Nucleus accumbens (tissue), 56 donors: Measurements from ENCODE around the gene C1QTNF6.
"Not testable (repeated sequence)": the region's sequence is repeated elsewhere in the genome, so short reads cannot be mapped to it uniquely, and the experiment has no call there.

Source experiments
- DNase-seq, 56 donors: peaks; one replicate each; lab custom pipeline; 2025; lab: John Stamatoyannopoulos, UW

C1QTNF6 gene

GRCh38 chr22:37179622-37180420 lies 8.2 kb downstream of the C1QTNF6 start:
- no peak for DNase-seq

GRCh38 chr22:37179126-37179470 lies 8.9 kb downstream of the C1QTNF6 start:
- no peak for DNase-seq

DNA sequence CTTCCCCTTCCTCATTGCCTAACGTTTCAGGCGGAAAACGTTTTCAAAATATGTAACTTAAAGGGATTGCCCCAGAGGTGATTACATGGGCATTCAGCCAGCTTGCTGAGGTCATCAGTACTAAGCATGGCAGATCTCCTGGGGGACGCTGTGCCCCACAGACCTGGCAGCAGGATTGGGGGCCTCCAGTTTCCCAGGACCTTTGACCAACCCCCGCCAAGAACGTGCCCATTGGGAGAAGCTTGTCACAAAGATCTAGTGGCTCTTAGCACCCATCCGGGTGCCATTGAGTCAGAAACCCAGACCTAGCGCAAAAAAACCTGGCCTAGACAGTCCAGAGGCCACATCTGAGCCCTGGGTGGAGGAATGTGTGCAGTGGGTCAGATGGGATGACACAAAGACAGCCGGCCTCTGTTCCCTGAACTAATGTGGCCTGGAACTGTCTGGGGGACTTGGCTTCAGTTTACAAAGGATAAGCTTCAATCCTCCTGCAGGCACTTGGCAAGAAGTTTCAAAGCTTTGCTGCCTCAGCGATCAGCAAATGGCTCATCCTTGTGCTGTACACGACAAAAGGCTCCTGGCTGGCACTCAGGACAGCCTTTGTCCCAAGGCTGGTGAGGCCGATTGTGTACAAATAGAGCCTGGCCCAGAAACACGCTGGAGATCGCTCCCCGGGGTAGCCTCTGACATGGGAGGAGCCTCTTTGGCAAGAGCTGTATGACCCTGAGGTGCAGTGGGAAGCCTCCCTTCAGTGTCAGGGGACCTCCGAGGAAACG lies 9.5 kb downstream of the C1QTNF6 start:
- DNase-seq, result peak in 2 of 56 donors; percentile 15 to 30

DNA sequence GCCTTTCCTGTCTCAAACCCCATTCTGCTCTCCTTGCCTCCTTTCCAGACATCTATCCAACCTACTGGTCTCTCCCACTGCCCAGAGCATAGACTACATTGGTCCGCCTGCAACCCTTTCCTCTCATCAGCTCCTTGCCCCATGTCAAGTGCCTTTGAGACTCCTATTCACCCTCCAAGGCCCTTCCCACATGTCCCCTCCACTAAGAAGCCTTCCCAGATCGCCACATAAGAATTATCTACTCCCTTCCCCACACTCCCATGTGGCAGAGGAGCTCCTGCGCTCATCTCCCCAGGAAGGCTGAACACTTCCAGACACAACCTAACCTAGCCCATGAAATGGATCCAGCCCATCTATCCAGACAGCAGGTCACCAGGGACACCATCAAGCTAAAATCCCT lies 10.3 kb downstream of the C1QTNF6 start:
- DNase-seq, result no peak

DNA sequence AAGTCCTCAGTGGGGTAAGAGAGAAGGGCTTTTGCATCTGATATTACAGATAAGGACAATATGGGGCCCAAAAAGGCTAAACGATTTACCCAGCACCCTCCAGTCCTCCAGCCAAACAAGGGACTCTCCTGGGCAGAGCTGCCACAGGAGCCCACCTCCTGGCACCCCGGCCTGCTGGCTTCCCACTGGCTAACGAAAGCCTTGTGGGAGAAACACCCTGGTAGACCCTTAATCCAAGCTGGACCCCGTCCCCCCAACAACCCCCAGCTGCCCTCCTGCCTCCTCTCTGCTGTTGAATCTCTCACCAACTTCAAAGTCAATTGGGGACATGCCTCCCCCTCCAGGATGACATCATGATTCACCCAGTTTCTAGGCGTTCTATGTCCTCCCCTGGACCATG lies 10.8 kb downstream of the C1QTNF6 start:
- DNase-seq, result no peak

DNA sequence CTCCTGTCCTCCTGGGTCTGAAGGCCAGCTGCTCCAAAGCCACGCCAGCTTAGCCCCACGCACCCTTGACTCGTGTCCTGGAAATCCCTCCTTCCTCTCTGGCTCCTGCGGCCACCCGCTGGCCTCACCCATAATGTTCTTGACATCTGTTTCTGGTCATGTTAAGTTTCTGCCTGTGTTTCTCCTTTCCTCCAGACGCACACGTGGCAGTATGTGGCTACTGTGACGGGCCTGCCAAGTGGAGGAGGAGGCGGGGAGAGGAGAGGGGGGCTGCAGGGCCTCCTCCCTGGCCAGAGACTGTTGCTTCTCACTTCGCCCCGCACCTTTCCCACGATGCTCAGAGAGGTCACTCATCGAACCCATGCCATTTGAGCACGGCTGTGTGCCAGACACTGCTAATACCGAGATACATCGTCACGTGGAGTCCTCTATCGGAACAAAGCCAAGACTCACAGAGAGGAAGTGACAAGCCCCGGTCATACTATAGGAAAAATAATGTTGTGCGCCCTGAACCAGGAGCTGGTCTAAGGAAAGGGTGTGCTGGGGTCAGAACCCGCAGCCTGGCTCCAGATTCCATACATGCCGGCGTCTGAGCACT lies 11.5 kb downstream of the C1QTNF6 start:
- DNase-seq, result peak in 18 of 56 donors; percentile 6 to 46 (median 20)

GRCh38 chr22:37175414-37176281 lies 12.4 kb downstream of the C1QTNF6 start:
- no peak for DNase-seq

DNA sequence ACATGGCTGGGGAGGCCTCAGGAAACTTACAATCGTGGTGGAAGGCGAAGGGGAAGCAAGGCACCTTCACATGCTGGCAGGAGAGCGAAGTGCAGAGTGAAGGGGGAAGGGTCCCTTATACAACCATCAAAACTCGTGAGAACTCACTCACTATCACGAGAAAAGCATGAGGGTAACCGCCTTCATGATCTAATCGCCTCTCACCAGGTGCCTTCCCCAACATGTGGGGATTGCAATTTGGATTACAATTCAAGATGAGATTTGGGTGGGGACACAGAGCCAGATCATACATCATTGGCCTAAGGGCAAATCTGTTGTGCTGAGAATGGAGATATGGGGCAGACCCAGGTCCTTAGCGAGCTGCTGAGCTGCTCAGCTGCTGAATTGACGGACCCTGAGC lies 13.1 kb downstream of the C1QTNF6 start:
- DNase-seq, result no peak

- DNase-seq, result no peak
These were observed 14.3 kb downstream of the C1QTNF6 start for GRCh38 chr22:37173709-37174108.

- DNase-seq, result no peak
These were observed 15.5 kb downstream of the C1QTNF6 start for GRCh38 chr22:37172266-37173245.

DNA sequence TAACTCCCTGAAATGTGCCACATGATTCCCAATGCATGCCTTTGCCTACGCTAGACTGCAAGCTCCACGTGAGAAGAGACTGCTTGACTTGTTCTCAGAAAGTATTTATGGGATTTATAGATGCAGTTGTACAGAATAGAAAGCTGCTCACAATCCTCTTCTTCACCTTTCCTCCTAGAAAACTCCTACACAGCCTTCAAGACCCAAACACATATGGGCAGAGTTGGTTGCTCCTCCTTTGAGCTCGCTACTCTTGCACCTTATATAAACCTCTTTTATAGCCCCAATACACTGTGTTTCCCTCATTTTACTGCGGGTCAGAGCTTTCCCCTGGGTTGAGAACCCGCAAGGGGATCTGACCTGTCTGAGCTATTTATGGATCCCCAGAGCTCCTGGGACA lies 16.4 kb downstream of the C1QTNF6 start:
- no peak for DNase-seq

DNA sequence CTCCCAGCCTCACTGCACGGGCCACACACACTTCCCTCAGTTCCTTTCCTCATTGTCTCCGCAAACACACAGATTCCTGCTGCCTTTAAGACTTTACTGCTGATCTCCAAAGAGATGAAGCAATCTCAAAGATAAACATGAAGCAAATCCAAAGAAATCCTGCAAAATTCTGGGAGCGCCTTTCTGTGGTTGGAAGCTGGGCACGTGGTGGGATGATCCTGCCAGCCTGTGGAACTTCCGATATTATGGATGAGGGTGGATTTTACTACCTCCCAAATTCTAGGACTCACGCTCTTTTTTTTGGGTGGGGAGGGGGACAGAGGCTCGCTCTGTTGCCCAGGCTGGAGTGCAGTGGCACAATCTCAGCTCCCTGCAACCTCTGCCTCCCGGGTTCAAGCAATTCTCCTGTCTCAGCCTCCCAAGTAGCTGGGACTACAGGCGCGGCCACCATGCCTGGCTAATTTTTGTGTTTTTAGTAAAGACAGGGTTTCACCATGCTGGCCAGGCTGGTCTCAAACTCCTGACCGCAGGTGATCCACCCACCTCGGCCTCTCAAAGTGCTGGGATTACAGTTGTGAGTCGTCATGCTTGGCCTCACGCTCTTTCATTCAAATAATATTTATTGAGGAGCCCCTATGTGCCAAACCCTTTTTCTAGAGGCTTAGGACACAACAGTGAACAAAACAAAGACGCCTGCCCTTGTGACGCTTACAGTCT lies 17.2 kb downstream of the C1QTNF6 start:
- DNase-seq, result not testable (repeated sequence)

DNA sequence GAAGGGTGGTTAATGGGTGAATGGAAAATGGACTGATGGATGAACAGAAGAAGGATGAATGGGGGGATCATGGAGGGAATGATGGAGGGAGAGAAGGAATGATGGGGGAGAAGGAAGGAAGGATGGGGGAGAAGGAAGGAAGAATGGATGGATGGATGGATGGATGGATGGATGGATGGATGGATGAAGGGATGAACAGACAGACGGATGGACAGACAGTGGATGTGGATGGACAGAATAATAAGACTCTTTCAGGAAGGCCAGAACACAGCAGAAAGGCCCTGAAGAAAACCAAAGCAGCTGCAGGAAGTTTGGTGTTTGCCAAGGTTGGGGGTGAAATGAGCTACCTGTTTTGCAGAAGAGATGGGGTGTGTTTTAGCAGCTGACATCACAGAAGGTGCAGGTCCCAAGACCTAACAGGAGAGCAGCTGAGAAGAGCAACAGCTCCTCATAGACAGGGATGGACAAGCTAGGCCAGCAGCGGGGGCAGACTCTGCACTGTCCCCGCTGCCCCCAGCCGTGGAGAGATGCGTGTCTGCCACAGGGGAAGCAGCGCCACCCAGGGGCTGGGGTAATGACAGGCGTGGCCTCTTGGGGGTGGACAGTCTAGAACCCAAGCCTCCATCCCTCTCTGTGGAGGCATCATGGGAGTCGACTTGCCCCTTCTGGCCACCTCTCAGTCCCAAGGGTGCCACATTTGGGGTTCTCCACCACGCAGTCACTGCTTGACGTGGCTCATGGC lies 17.9 kb downstream of the C1QTNF6 start:
- no peak for DNase-seq

DNA sequence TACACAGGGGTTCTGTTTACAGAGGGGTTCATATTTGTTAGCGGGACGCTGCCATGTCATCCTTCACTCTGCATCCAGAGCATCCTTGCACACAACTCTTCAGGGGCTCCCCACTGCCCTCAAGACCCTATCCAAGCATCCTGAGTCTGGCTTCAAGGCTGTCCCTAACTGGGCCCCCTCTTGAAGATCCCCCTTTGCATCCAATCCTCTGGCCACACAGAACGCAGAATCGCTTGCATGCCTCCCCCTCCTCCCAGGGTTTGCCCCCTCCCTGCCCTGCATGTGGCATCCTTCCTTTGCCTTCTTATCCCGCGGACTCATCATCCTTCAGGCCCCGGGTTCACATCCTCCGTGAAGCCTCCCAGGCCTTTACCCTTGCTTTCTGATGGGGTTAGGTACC lies 18.6 kb downstream of the C1QTNF6 start:
- no peak for DNase-seq

DNA sequence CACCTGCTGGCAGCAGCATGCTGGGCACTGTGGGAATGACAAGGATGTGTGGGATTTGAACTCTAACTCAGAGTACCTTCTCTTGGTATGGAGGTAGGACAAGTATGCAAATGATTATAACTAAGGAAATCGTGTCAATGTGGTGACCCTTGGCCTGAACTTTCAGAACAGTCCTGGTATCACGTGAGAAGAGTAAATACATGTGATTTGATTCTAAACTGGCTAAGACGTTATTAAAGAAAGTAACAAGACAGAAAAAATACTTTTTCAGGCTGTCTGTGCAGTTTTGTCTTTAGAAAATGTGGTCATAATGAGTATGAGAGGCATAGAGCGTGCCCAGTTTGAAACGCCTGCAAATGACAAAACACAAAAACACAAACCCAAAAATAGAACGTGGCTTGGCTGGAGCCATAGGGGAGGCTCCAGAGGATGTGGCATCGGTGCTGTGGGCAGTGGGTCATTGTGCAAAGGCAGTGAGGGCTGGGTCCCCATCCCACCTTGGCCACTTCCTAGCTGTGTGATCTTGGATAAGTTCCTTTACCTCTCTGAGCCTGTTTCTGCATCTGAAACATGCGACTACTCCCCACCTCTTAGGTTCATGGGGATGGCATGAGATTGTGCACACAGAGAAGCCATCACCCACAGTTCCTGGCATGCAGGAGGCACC lies 19.9 kb downstream of the C1QTNF6 start:
- no peak for DNase-seq

DNA sequence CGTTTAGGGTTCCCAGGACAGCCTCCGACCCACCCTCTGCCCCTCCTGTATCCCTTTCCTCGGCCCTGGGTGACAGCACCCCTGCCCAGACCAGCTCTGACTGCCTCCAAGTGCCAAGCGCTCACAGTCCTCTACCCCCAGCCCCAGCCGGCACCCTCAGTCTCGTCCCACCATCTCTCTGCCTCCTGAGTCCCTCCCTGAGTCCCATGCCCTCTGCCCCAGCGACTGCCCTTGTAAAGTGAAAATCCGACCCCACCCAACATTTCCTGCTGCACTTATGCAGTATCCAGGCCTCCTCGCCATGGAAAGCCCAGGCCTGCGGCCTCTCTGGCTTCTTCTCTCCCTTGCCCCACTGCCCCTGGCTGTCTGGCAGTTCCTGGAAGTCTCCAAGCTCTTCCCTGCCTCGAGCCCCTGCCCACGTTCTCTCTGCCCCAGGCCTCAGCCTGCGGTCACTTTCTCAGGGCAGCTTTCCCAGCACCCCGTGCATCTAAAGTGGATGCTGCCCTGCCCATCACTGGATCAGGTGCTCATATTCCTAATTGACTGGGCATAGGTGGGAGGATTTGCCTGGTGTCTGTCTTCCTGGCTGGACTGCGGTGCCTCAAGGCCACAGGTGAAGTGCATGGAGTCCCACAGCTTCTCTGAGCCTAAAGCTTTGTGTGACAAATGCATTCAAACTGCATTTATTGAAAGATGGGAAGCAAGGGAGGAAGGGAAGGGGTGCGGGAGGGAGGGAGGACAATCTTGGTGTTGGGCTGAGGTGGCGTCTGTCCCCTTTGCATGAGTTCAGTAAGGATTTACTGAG lies 20.7 kb downstream of the C1QTNF6 start:
- DNase-seq, result no peak

- peak in 51 of 56 donors; percentile 5 to 86 (median 57) for DNase-seq
These were observed 21.4 kb downstream of the C1QTNF6 start for GRCh38 chr22:37166675-37167066.
